Measurements from ENCODE around the gene TEDC2. TPM values are rescaled to one million over a fixed set of nuclear protein-coding genes. Genes with fewer than 3 reads are reported as not detected.
"Not testable (repeated sequence)": the region's sequence is repeated elsewhere in the genome, so short reads cannot be mapped to it uniquely, and the experiment has no call there.

Gene TEDC2
- total and polyA plus RNA-seq, 2 donors, result 1.8 to 11.0 TPM

DNA sequence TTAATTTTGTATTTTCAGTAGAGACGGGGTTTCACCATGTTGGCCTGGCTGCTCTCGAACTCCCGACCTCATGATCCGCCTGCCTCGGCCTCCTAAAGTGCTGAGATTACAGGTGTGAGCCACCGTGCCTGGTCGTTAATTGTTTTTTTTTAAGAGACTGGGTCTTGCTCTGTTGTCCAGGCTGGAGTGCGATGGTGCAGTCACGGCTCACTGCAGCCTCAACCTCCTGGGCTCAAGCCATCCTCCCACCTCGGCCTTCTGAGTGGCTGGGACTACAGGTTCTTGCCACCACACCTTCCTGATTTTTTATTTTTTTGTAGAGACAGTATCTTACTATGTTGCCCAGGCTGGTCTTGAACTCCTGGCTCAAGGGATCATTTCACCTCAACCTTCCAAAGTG is 20.1 kb downstream of the TEDC2 start:
- WGBS, result 95% methylated on average over 10 of the region's 10 CpGs
- Histone ChIP-seq H3K4me1 (ENCODE audit: control insufficient read depth in 2 of 2, insufficient read depth in 2 of 2, low read length in 2 of 2) (peaks cover 5 to 24% of the 10 kb centered on the region in 2 donors), H3K27me3 (ENCODE audit: control insufficient read depth in 2 of 2, insufficient read depth in 1 of 2, low read length in 1 of 2) (peaks cover 13 to 15% of the 10 kb centered on the region in 2 donors)
- not testable (repeated sequence) for H3K36me3 ChIP-seq (ENCODE audit: control insufficient read depth in 2 of 2, insufficient read depth in 2 of 2, low read length in 1 of 2); H3K27ac ChIP-seq (ENCODE audit: low read depth in 1 of 2, low read length in 1 of 2); H3K9me3 ChIP-seq (ENCODE audit: control insufficient read depth in 2 of 2, insufficient read depth in 1 of 2, low read length in 1 of 2); DNase-seq (ENCODE audit: low read depth in 6 of 9, low spot score in 9 of 9); H3K4me3 ChIP-seq (ENCODE audit: low read length in 2 of 2)

DNA sequence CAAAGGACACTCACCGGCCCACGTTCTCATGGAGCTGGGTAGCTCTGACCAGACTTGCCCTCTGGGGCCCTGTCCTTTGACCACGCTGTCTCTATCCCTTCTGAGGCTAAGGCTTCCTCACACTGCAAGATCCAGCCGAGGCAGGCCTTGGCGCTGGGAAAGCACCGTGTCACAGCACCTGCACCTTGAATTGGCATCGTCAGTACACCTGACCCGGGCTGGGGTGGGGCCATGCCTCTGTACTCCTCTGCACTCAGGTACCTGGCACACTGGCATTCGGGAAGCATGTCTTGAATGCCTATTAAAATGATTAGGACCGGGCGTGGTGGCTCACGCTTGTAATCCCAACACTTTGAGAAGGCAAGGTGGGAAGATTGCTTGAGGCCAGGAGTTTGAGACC is 21.0 kb downstream of the TEDC2 start:
- 94% methylated on average over 12 of the region's 12 CpGs for WGBS
- DNase-seq (ENCODE audit: low read depth in 6 of 9, low spot score in 9 of 9), result no peak
- peaks cover 7 to 8% of the 10 kb centered on the region in 2 donors for H3K27me3 ChIP-seq (ENCODE audit: control insufficient read depth in 2 of 2, insufficient read depth in 1 of 2, low read length in 1 of 2)
- H3K4me3 ChIP-seq (ENCODE audit: low read length in 2 of 2), result no peak overlapping the region
- no peaks in the 10 kb centered on the region for H3K9me3 ChIP-seq (ENCODE audit: control insufficient read depth in 2 of 2, insufficient read depth in 1 of 2, low read length in 1 of 2)
- H3K4me1 ChIP-seq (ENCODE audit: control insufficient read depth in 2 of 2, insufficient read depth in 2 of 2, low read length in 2 of 2), result peaks cover under 1 to 18% of the 10 kb centered on the region in 2 donors
- H3K27ac ChIP-seq (ENCODE audit: low read depth in 1 of 2, low read length in 1 of 2), result no peak overlapping the region
- no peaks in the 10 kb centered on the region for H3K36me3 ChIP-seq (ENCODE audit: control insufficient read depth in 2 of 2, insufficient read depth in 2 of 2, low read length in 1 of 2)

DNA sequence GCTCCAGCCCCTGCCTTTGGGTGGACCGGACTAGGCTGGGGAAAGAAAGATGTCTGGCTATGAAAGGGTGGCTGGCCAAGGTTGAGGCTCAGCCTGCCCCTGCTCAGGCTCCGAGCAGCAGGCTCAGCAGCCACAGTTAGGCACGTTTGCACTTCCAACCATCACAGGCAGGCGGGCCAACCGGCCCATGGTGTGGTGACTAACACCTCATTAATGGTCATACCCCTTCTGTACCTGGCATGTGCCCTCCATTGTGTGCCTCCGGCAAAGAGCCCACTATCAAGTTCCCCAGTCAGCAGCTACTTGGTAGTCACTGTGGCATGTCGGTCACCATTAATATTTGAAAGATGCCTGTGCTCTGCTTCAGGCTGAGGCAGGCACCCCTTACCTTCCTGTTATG is 21.8 kb downstream of the TEDC2 start:
- H3K27ac ChIP-seq (ENCODE audit: low read depth in 1 of 2, low read length in 1 of 2), result no peak overlapping the region
- H3K4me1 ChIP-seq (ENCODE audit: control insufficient read depth in 2 of 2, insufficient read depth in 2 of 2, low read length in 2 of 2), result peaks cover 0 to 12% of the 10 kb centered on the region in 2 donors
- WGBS, result 96% methylated on average over 7 of the region's 7 CpGs
- H3K4me3 ChIP-seq (ENCODE audit: low read length in 2 of 2), result no peak overlapping the region
- DNase-seq (ENCODE audit: low read depth in 6 of 9, low spot score in 9 of 9), result no peak
- peaks cover under 1% of the 10 kb centered on the region in 2 donors for H3K27me3 ChIP-seq (ENCODE audit: control insufficient read depth in 2 of 2, insufficient read depth in 1 of 2, low read length in 1 of 2)
- H3K9me3 ChIP-seq (ENCODE audit: control insufficient read depth in 2 of 2, insufficient read depth in 1 of 2, low read length in 1 of 2), result no peaks in the 10 kb centered on the region
- no peaks in the 10 kb centered on the region for H3K36me3 ChIP-seq (ENCODE audit: control insufficient read depth in 2 of 2, insufficient read depth in 2 of 2, low read length in 1 of 2)

DNA sequence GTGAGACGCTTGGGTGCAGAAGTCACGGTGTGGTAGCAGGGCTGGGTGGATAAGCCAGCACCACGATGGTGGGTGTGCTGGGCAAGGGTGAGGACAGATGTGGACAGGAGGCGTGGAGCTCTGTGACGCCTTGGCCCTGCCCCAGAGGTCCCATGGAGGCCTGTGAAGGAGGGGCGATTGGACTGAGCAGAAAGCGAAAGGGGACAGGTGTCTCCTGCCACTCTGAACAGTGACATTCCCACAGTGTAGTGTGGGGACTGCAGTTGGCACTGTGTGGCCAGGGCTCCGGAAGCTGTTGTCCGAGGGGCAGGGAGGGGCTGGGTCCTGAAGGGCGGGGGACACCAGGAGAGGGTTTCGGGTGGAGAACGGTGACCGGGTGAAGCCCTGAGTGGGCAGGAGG is 22.3 kb downstream of the TEDC2 start:
- no peaks in the 10 kb centered on the region for H3K9me3 ChIP-seq (ENCODE audit: control insufficient read depth in 2 of 2, insufficient read depth in 1 of 2, low read length in 1 of 2)
- no peak overlapping the region for H3K27ac ChIP-seq (ENCODE audit: low read depth in 1 of 2, low read length in 1 of 2)
- no peaks in the 10 kb centered on the region for H3K27me3 ChIP-seq (ENCODE audit: control insufficient read depth in 2 of 2, insufficient read depth in 1 of 2, low read length in 1 of 2)
- no peak overlapping the region for H3K4me3 ChIP-seq (ENCODE audit: low read length in 2 of 2)
- no peak for DNase-seq (ENCODE audit: low read depth in 6 of 9, low spot score in 9 of 9)
- H3K4me1 ChIP-seq (ENCODE audit: control insufficient read depth in 2 of 2, insufficient read depth in 2 of 2, low read length in 2 of 2), result peaks cover 0 to 18% of the 10 kb centered on the region in 2 donors
- 92% methylated on average over 13 of the region's 13 CpGs for WGBS
- H3K36me3 ChIP-seq (ENCODE audit: control insufficient read depth in 2 of 2, insufficient read depth in 2 of 2, low read length in 1 of 2), result no peaks in the 10 kb centered on the region

DNA sequence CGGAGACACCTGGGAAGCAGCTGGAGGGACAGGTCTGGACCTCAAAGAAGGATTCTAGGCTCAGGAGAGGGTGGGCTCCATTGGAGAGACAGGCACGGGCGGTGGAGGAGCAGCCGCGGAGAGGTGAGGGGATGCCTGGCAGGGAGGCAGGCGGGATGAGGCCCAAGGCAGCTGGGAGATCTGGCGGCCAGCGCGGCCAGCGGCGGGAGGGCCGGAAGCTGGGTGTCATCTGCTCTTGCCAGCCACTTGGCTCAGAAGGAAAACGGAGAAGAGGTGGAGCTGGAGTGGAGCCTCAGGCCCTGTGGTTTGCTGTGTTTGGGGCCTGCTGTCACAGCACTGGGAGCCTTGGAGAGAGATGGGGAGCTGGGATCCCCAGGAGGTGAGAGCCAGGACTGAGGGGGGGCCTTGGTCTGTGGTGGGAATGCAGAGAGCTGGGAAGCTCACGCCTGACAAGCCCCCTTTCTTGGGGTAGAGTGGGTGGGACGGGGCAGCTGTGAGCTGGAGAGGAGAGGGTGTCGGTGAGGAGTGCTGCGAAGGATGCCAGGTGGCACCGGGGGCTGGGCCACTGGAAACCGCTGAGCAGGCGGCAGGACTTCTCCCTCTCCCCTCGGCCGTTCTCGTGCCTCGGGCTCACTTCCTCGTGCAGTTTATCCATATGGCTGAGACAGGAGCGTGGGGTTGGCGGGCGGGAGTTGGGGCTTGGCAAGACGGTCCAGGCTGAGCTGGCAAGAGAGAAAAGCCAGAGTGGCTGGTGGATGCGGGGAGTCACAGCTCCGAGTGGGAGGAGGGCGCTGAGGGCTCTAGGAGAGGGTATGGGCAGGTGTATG is 23.0 kb downstream of the TEDC2 start:
- WGBS, result 79% methylated on average over 32 of the region's 32 CpGs
- Histone ChIP-seq H3K27ac (ENCODE audit: low read depth in 1 of 2, low read length in 1 of 2) (no peak overlapping the region), H3K27me3 (ENCODE audit: control insufficient read depth in 2 of 2, insufficient read depth in 1 of 2, low read length in 1 of 2) (peaks cover 0 to 4% of the 10 kb centered on the region in 2 donors), H3K4me1 (ENCODE audit: control insufficient read depth in 2 of 2, insufficient read depth in 2 of 2, low read length in 2 of 2) (peaks cover 4 to 24% of the 10 kb centered on the region in 2 donors), H3K9me3 (ENCODE audit: control insufficient read depth in 2 of 2, insufficient read depth in 1 of 2, low read length in 1 of 2) (no peaks in the 10 kb centered on the region), H3K4me3 (ENCODE audit: low read length in 2 of 2) (no peak overlapping the region), H3K36me3 (ENCODE audit: control insufficient read depth in 2 of 2, insufficient read depth in 2 of 2, low read length in 1 of 2) (no peaks in the 10 kb centered on the region)
- DNase-seq (ENCODE audit: low read depth in 6 of 9, low spot score in 9 of 9), result no peak

DNA sequence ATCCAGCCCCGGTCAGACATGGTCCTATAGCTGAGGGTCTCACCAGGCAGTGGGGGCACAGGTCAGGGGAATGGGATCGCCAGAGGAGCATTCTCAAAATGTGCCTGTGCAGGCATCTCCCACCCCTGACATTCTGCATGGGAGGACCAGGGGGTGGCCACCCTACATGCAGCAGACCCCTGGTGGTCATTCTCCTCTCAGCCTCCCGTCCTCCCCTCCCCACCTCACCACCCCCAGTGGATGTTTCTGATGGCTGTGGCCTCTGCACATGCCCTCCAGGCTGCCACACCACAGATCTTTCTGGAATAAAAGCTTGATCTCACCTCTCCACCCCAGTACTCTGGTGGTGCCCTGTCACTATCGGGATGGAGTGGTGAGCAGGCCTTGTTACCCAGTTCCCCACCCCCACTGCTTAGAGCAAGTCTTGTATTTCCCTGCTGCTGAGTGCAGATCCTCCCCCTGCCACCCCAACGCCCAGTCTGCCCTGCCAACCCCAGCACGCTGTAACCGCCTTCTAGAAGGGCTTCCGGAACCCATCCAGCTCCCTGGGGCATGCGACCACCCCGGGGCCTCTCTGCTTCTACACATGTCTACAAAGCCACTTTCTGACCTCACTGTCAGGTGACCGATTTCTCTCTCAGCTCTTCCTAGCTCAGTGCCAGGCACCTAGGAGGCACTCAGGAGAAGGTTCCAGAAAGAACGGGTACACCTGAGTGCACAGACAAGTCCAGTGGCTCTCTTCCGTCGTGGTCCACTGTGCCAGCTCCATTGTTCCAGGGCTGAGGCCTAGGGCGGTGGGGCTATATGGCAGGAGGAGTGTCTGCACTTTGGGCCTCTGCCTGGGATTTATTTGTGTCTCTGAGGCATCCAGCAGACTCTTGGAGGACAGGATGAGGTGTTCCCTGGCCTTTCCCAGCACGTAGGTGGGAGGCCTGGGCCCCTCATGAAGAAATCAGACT is 24.3 kb downstream of the TEDC2 start:
- no peaks in the 10 kb centered on the region for H3K9me3 ChIP-seq (ENCODE audit: control insufficient read depth in 2 of 2, insufficient read depth in 1 of 2, low read length in 1 of 2)
- 95% methylated on average over 16 of the region's 16 CpGs for WGBS
- H3K36me3 ChIP-seq (ENCODE audit: control insufficient read depth in 2 of 2, insufficient read depth in 2 of 2, low read length in 1 of 2), result no peaks in the 10 kb centered on the region
- peaks cover 6 to 28% of the 10 kb centered on the region in 2 donors for H3K4me1 ChIP-seq (ENCODE audit: control insufficient read depth in 2 of 2, insufficient read depth in 2 of 2, low read length in 2 of 2)
- no peak overlapping the region for H3K4me3 ChIP-seq (ENCODE audit: low read length in 2 of 2)
- no peak overlapping the region for H3K27ac ChIP-seq (ENCODE audit: low read depth in 1 of 2, low read length in 1 of 2)
- DNase-seq (ENCODE audit: low read depth in 6 of 9, low spot score in 9 of 9), result no peak
- H3K27me3 ChIP-seq (ENCODE audit: control insufficient read depth in 2 of 2, insufficient read depth in 1 of 2, low read length in 1 of 2), result peaks cover 0 to 5% of the 10 kb centered on the region in 2 donors

DNA sequence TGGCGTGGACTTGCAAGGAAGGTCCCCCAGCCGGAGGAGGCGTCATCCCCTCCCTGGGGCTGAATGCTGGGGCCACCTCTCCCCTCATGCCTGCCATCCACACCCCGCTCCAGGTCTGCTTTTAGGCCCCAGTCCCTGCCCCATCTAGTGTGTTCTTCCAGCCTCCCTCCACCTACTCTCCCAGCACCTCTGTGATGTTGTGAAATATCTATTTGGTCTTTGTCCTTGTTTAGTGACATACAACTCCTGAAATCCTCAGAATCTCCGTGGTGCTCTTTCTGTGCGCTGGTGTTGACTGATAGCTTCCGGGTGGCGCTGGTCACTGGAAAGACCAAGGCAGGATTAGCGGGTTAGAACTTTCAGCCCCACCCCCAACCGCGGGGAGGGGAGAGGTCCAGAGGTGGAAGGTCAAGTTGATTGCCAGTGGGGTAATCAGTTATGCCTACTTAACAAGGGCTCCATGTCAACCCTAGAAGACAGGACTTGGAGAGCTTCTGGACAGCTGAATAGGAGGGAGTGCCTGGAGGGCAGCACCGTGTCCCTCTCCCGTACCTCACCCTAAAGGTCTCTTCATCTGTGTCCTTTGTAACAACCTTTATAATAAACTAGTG is 25.1 kb downstream of the TEDC2 start:
- peaks cover 6 to 28% of the 10 kb centered on the region in 2 donors for H3K4me1 ChIP-seq (ENCODE audit: control insufficient read depth in 2 of 2, insufficient read depth in 2 of 2, low read length in 2 of 2)
- no peak overlapping the region for H3K4me3 ChIP-seq (ENCODE audit: low read length in 2 of 2)
- 96% methylated on average over 13 of the region's 13 CpGs for WGBS
- no peaks in the 10 kb centered on the region for H3K36me3 ChIP-seq (ENCODE audit: control insufficient read depth in 2 of 2, insufficient read depth in 2 of 2, low read length in 1 of 2)
- H3K9me3 ChIP-seq (ENCODE audit: control insufficient read depth in 2 of 2, insufficient read depth in 1 of 2, low read length in 1 of 2), result no peaks in the 10 kb centered on the region
- no peak for DNase-seq (ENCODE audit: low read depth in 6 of 9, low spot score in 9 of 9)
- H3K27me3 ChIP-seq (ENCODE audit: control insufficient read depth in 2 of 2, insufficient read depth in 1 of 2, low read length in 1 of 2), result peaks cover 0 to 5% of the 10 kb centered on the region in 2 donors
- no peak overlapping the region for H3K27ac ChIP-seq (ENCODE audit: low read depth in 1 of 2, low read length in 1 of 2)

DNA sequence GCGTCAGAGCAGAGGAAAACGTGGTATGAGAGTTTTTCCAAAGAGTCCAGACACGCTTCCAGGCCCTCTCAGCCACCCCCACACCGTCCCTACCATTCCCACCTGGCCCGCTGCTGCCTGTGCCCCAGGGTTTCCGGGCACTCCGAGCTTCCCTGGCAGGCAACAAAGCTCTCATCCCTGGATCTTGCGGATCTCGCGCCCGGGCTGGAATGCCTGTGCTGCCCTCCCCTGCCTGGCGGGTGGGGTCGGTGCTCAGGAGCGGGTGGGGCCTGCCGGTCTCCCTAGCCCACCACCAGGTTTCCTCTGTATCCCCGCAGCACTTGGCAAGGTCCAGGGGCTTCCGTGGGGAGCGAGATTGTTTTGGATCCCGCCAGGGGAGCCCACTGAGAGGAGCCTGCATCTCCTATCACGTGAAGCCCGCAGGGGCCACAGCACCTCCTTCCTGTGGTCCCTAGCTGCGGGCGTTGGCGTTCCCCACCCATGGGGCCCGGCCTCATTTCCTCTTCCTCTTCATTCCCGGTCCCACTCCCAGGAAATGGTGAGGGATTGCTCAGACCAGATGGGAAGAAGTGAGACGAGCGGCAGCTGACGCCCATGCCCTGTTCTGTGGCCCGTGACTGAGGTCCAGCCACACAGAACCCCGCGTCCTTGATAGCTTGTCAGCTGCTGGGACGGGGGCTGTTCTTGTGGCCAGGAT is 26.1 kb downstream of the TEDC2 start:
- H3K4me3 ChIP-seq (ENCODE audit: low read length in 2 of 2), result no peak overlapping the region
- peaks cover 0 to 5% of the 10 kb centered on the region in 2 donors for H3K27me3 ChIP-seq (ENCODE audit: control insufficient read depth in 2 of 2, insufficient read depth in 1 of 2, low read length in 1 of 2)
- H3K27ac ChIP-seq (ENCODE audit: low read depth in 1 of 2, low read length in 1 of 2), result no peak overlapping the region
- DNase-seq (ENCODE audit: low read depth in 6 of 9, low spot score in 9 of 9), result no peak
- H3K4me1 ChIP-seq (ENCODE audit: control insufficient read depth in 2 of 2, insufficient read depth in 2 of 2, low read length in 2 of 2), result peaks cover 6 to 28% of the 10 kb centered on the region in 2 donors
- H3K36me3 ChIP-seq (ENCODE audit: control insufficient read depth in 2 of 2, insufficient read depth in 2 of 2, low read length in 1 of 2), result no peaks in the 10 kb centered on the region
- H3K9me3 ChIP-seq (ENCODE audit: control insufficient read depth in 2 of 2, insufficient read depth in 1 of 2, low read length in 1 of 2), result no peaks in the 10 kb centered on the region
- WGBS, result 92% methylated on average over 33 of the region's 33 CpGs
